SJSA1 (cell line): ENCODE data around the gene NUBP1. TPM values are rescaled to one million over a fixed set of nuclear protein-coding genes. Genes with fewer than 3 reads are reported as not detected.

Experiments used
- DNase-seq, 2 experiments: peaks; one replicate each; pipeline ENCODE4 v3.0.0-alpha.2; 2015 to 2020; ENCODE audit warnings: low spot score in 2 of 2, low read depth in 1 of 2
- H3K27ac ChIP-seq: fragments of 250-450 bp; sonication (Bioruptor Pico); 2 replicates; pipeline ENCODE4 v1.5.1; 2020; ENCODE audit warnings: mild to moderate bottlenecking, moderate library complexity
- H3K27me3 ChIP-seq: fragments of 250-450 bp; sonication (Bioruptor Pico); replicated peaks from 2 replicates; pipeline ENCODE4 v1.5.1; 2020; ENCODE audit warnings: mild to moderate bottlenecking, moderate library complexity
- H3K36me3 ChIP-seq: fragments of 250-450 bp; sonication (Bioruptor Pico); 2 replicates; pipeline ENCODE4 v1.5.1; 2020; ENCODE audit warnings: mild to moderate bottlenecking
- H3K4me1 ChIP-seq: fragments of 250-450 bp; sonication (Bioruptor Pico); replicated peaks from 2 replicates; pipeline ENCODE4 v1.6.1; 2021; ENCODE audit warnings: mild to moderate bottlenecking
- H3K4me3 ChIP-seq: fragments of 250-450 bp; sonication (Bioruptor Pico); 2 replicates; pipeline ENCODE4 v1.5.1; 2020; ENCODE audit warnings: mild to moderate bottlenecking
- H3K9me3 ChIP-seq: fragments of 250-450 bp; sonication (Bioruptor Pico); replicated peaks from 2 replicates; pipeline ENCODE4 v1.5.1; 2020; ENCODE audit warnings: mild to moderate bottlenecking
- total RNA-seq: library from RNA; depleted of rRNA; stranded (reverse); fragments of >200 nt; shearing (Covaris generic); gene quantifications from 2 replicates; pipeline ENCODE4 v1.2.3, GENCODE V29; 2014

NUBP1 gene
- total RNA-seq, 1 experiment from 2014 or later, result 42.8 TPM

GRCh38 chr16:10791048-10791447 lies 47.4 kb downstream of the NUBP1 start:
- Histone ChIP-seq H3K36me3 (no peaks in the 10 kb centered on the region), H3K4me1 (no peaks in the 10 kb centered on the region), H3K27me3 (no peaks in the 10 kb centered on the region), H3K4me3 (no peak overlapping the region), H3K9me3 (no peaks in the 10 kb centered on the region), H3K27ac (no peak overlapping the region)
- no peak for DNase-seq

DNA sequence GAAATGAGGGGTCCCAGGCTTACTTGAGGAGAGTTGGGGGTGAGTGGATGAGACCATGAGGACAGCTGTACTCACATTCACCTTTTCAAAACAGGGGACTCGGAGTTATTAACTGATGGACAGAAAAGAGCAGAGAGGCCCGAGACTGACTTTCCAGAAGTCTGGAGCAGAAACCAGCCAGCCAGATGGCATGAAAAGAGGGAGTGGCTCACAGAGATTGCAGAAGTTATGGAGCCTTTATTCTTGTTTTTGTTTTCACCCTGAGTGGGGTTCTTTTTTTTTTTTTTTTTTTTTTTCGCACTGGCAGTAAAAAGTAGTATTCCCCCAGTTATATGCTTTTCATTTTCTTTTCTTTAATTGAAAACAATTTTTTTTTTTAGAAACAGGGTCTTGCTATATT lies 56.1 kb downstream of the NUBP1 start:
- 0 out of 2 replicates have a peak, but pooled peaks cover 3% of the 10 kb centered on the region for H3K27me3 ChIP-seq
- no peaks in the 10 kb centered on the region for H3K36me3 ChIP-seq
- no peak for DNase-seq
- no peaks in the 10 kb centered on the region for H3K4me1 ChIP-seq
- no peak overlapping the region for H3K4me3 ChIP-seq
- H3K27ac ChIP-seq, result no peak overlapping the region
- no peaks in the 10 kb centered on the region for H3K9me3 ChIP-seq

DNA sequence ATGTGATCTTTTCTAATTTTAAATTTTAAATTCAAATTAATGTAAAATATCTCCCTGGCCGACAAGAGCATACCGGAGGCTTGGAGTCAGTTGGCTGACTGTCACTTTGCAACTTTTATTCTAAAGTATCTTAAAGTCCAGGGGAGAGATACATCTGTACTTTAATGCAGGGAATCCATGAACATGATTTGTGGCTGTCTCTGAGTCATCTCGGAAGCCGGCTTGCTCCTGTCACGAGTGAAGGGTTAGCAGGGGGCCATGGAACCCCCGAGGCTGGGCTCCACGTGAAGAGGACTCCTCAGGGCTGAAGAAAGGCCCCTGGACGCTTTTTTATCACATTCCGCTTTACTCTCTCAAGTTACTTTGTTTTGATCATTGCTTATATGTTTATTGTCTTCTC lies 61.7 kb downstream of the NUBP1 start:
- no peak for DNase-seq
- no peaks in the 10 kb centered on the region for H3K4me1 ChIP-seq
- H3K27ac ChIP-seq, result no peak overlapping the region
- H3K4me3 ChIP-seq, result no peak overlapping the region
- H3K9me3 ChIP-seq, result no peaks in the 10 kb centered on the region
- peaks cover 3% of the 10 kb centered on the region; the same call in 1 of the 2 replicates for H3K27me3 ChIP-seq
- no peaks in the 10 kb centered on the region for H3K36me3 ChIP-seq

DNA sequence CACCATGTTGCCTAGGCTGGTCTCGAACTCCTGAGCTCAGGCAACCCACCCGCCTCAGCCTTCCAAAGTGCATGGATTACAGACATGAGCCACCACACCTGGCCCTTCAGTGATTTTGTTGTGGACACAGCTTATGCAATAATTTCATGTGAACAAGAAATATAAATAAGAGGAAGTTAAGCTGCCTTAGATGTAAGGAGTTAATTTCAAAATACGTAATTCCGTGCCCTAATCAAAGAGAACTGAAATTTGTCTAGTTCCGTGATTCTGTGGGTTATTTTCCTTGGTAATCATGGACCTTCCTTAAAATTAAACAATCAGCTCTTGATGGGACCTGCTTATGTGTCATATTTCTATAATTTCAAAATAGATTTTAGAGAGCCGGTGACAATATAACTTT lies 63.1 kb downstream of the NUBP1 start:
- Histone ChIP-seq H3K36me3 (no peaks in the 10 kb centered on the region), H3K9me3 (no peaks in the 10 kb centered on the region), H3K4me1 (no peaks in the 10 kb centered on the region), H3K4me3 (no peak overlapping the region), H3K27me3 (peaks cover 3% of the 10 kb centered on the region; the same call in 1 of the 2 replicates), H3K27ac (no peak overlapping the region)
- no peak for DNase-seq

DNA sequence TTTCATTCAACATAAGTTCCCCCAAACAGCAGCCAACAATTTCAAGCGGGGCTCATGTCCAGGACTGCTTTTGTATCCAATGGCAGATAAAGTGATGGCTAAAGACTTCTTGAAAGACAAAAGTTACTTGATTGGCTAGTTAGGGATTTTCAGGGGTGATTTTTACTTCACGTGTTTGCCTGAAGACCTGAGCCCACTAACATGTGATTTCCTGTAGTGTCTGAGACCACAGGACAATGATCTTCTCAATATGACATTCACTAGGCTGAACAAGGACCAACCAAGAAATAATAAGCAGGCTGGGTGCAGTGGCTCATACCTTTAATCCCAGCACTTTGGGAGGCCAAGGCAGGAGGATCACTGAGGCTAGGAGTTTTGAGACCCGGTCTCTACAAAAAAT lies 64.6 kb downstream of the NUBP1 start:
- DNase-seq, result no peak
- Histone ChIP-seq H3K4me1 (no peaks in the 10 kb centered on the region), H3K36me3 (no peaks in the 10 kb centered on the region), H3K27ac (no peak overlapping the region), H3K9me3 (no peaks in the 10 kb centered on the region), H3K4me3 (no peak overlapping the region), H3K27me3 (peaks cover 3% of the 10 kb centered on the region; the same call in 1 of the 2 replicates)

DNA sequence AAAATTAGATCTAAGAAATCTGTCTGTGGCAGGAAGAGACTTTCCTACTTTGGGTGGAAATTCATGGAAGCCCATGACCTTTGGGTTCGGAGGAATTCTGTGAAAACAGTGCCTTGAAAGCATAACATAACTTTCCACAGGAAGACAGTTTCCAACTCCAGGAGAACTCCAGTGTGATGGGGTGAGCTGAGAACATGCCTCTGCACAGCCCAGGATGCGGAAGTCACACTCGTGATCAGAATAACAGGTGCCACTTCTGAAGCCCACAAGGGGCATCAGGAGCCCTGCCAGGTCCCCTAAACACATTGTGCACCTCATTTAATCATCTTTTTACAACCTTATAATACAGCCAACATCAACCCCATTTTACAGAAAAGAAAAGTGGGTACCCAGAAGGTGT lies 65.2 kb downstream of the NUBP1 start:
- no peaks in the 10 kb centered on the region; the same call in 1 of the 2 replicates for H3K27me3 ChIP-seq
- H3K9me3 ChIP-seq, result no peaks in the 10 kb centered on the region
- H3K4me1 ChIP-seq, result no peaks in the 10 kb centered on the region
- no peak overlapping the region for H3K4me3 ChIP-seq
- H3K36me3 ChIP-seq, result no peaks in the 10 kb centered on the region
- H3K27ac ChIP-seq, result no peak overlapping the region
- DNase-seq, result no peak

GRCh38 chr16:10809706-10810105 lies 66.1 kb downstream of the NUBP1 start:
- DNase-seq, result no peak
- no peak overlapping the region for H3K27ac ChIP-seq
- H3K4me3 ChIP-seq, result no peak overlapping the region
- no peaks in the 10 kb centered on the region for H3K36me3 ChIP-seq
- H3K9me3 ChIP-seq, result no peaks in the 10 kb centered on the region
- no peaks in the 10 kb centered on the region for H3K4me1 ChIP-seq
- H3K27me3 ChIP-seq, result no peaks in the 10 kb centered on the region; the same call in 1 of the 2 replicates

GRCh38 chr16:10812312-10813098 lies 68.9 kb downstream of the NUBP1 start:
- no peaks in the 10 kb centered on the region for H3K9me3 ChIP-seq
- no peak for DNase-seq
- H3K27ac ChIP-seq, result no peak overlapping the region
- no peaks in the 10 kb centered on the region; the same call in 1 of the 2 replicates for H3K27me3 ChIP-seq
- no peak overlapping the region for H3K4me3 ChIP-seq
- H3K4me1 ChIP-seq, result no peaks in the 10 kb centered on the region
- H3K36me3 ChIP-seq, result no peaks in the 10 kb centered on the region

- H3K9me3 ChIP-seq, result no peaks in the 10 kb centered on the region
- H3K27ac ChIP-seq, result no peak overlapping the region
- no peak overlapping the region for H3K4me3 ChIP-seq
- no peaks in the 10 kb centered on the region for H3K36me3 ChIP-seq
- H3K27me3 ChIP-seq, result no peaks in the 10 kb centered on the region; the same call in 1 of the 2 replicates
- H3K4me1 ChIP-seq, result no peaks in the 10 kb centered on the region
- no peak for DNase-seq
Measured at GRCh38 chr16:10813099-10813455, 69.4 kb downstream of the NUBP1 start.

DNA sequence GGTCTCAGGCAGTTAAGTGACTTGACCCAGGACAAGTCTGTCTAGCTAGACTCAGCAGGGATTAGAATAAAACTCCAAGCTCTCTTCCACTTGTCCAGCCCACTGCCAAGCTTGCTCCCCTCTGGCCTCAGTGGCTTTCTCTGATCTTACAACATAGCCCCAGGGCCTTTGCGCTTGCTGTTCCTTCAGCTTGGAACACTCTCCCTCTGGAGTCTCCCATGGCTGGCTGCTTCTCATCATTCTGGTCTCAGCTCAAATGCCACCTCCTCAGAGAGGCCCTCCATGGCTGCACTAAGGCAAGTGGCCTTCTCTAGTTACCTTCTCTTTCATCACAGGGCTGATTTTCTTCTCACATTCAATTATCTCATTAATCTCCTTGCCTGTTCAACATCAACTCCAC lies 73.9 kb downstream of the NUBP1 start:
- H3K27ac ChIP-seq, result no peak overlapping the region
- DNase-seq, result no peak

DNA sequence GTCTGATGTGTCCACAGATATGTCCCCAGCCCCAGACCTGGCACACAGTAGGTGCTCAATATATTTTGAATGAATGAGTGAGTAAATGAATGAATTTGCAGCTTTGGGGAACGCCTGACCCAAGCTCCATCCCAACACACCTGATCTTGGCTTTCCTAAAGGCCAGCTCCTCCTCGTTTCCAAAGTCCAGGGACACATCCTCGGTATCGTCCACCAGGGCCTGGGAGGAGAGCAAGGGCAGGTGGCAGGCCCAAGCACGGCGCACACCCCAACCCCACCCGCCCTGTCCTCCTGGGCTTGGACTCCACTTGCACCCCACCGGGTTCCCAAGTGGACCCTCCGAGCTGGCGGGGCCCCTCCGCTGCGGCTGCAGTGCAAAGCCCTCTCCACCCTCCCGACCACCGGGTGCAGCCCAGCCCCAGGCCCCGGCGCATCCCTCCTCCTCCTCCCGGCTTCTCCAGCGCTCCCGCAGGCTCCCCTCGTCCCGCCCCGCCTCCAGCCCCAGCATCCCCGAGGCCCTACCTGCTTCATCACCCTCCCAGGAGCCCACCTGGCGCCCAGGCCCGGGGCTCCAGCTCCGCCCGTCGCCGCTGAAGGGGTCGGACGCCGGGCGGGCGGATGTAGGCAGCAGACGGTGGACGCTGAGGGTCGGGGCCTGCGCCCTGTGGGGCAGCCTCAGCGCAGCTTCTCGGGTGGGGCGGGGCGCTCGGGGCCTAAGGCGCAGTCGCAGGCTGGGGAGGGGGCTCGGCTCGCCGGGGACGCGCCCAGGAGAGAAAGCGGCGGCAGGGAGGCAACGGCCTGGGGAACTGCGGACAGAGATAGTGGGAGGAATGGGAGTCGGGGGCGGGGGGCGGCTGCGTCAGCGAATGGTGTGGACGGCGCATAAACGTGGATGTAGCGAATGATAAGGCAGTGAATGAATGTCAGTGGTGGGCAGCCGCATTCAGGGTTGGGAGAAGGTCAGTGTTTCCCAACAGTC lies 74.6 kb downstream of the NUBP1 start, which contains the start of gene TVP23A:
TSS of gene TVP23A (minus strand) at position 832 of the 979 bp plus-strand sequence. CDS start at position 531, 301 bp downstream.
- DNase-seq, result no peak
- Histone ChIP-seq H3K4me1 (no peaks in the 10 kb centered on the region), H3K27me3 (no peaks in the 10 kb centered on the region), H3K36me3 (no peaks in the 10 kb centered on the region), H3K9me3 (no peaks in the 10 kb centered on the region), H3K27ac (no peak within 1 kb of the TSS), H3K4me3 (no peak within 1 kb of the TSS)

More for the DNA sequence above, 73.9 kb downstream of the NUBP1 start:
- H3K4me1 ChIP-seq, result no peaks in the 10 kb centered on the region
- no peak overlapping the region for H3K4me3 ChIP-seq
- H3K27me3 ChIP-seq, result no peaks in the 10 kb centered on the region
- no peaks in the 10 kb centered on the region for H3K36me3 ChIP-seq
- no peaks in the 10 kb centered on the region for H3K9me3 ChIP-seq
